Neural progenitor cell (in vitro differentiated cells): ENCODE measurements around the gene PCA3.

Experiments used
- CTCF ChIP-seq: fragments of 200-600 bp; sonication (generic); IDR thresholded peaks from 2 replicates; pipeline ENCODE4 v1.5.1; 2017; ENCODE audit warnings: antibody characterized with exemption, mild to moderate bottlenecking
- EZH2 ChIP-seq: fragments of 200-600 bp; sonication (generic); IDR thresholded peaks from 2 replicates; pipeline ENCODE4 v1.6.1; 2017; ENCODE audit warnings: antibody characterized with exemption, mild to moderate bottlenecking, moderate library complexity

GRCh38 chr9:76810377-76810957, 46.2 kb downstream of the PCA3 start:
- TF ChIP-seq CTCF: peak; percentile 94
- TF ChIP-seq EZH2: no peak
